Lower lobe of right lung (tissue), 2 donors: ENCODE data around the gene TMEM120A. TPM values are rescaled to one million over a fixed set of nuclear protein-coding genes. Genes with fewer than 3 reads are reported as not detected.
A peak's percentile ranks its signal among the peaks of the same experiment; 100 is the strongest.

Experiments used
- ATAC-seq, 2 donors: fragments of 200-7000 bp; cut with Tn5 transposase; one replicate each; pipeline ENCODE4 v1.9.1; 2020 to 2022; ENCODE audit warnings: mild to moderate bottlenecking in 2 of 2, moderate library complexity in 2 of 2
- DNase-seq: peaks from one replicate; pipeline ENCODE4 v3.0.0-alpha.2; 2020
- H3K27ac ChIP-seq: fragments of 200-600 bp; one replicate; pipeline ENCODE4 v1.8.0; 2022
- H3K27me3 ChIP-seq: fragments of 200-600 bp; one replicate; pipeline ENCODE4 v1.8.0; 2022; ENCODE audit warnings: low read depth
- H3K36me3 ChIP-seq: fragments of 200-600 bp; one replicate; pipeline ENCODE4 v1.8.0; 2022; ENCODE audit warnings: mild to moderate bottlenecking
- H3K4me1 ChIP-seq: fragments of 200-600 bp; one replicate; pipeline ENCODE4 v1.8.0; 2022
- H3K4me3 ChIP-seq: fragments of 200-600 bp; one replicate; pipeline ENCODE4 v1.8.0; 2022; ENCODE audit warnings: mild to moderate bottlenecking
- H3K9me3 ChIP-seq: fragments of 200-600 bp; one replicate; pipeline ENCODE4 v1.8.0; 2022
- CTCF ChIP-seq: fragments of 200-600 bp; IDR thresholded peaks from one replicate; pipeline ENCODE4 v1.8.0; 2022; ENCODE audit warnings: antibody characterized with exemption, mild to moderate bottlenecking
- intact Hi-C: fragments of 100-400 bp; cut with DNase I; formaldehyde crosslinking; loops from one replicate; pipeline ENCODE4 v1.11.0; 2022
- total RNA-seq: library from RNA; stranded (reverse); fragmentation: NEBNext Ultra II Directional; extraction: Animal tissue kit (Norgen Biotek cat#: 25700); gene quantifications from one replicate; pipeline ENCODE4 v1.2.1, GENCODE V29; 2021
- donor health status: DM: no; HTN: yes; CAD: no; lungs with severe emphysema.

The TMEM120A gene
- total RNA-seq, 1 donor from 2014 or later = 42.7 TPM

GRCh38 chr7:75985518-75986146, 8.8 kb downstream of the TMEM120A start:
- intact Hi-C loops = no loop called here
- Histone ChIP-seq H3K27ac (no peak overlapping the region), H3K4me1 (no peaks in the 10 kb centered on the region), H3K9me3 (no peaks in the 10 kb centered on the region), H3K27me3 (no peaks in the 10 kb centered on the region), H3K4me3 (no peak overlapping the region), H3K36me3 (peaks cover 76% of the 10 kb centered on the region)
- TF ChIP-seq CTCF = no peak
- DNase-seq (peak; percentile 56), ATAC-seq (no peak)

- DNase-seq (no peak), ATAC-seq (no peak)
- no peaks in the 10 kb centered on the region for H3K4me1 ChIP-seq
- no peak for TF ChIP-seq CTCF
- H3K27ac ChIP-seq = no peak overlapping the region
- no peaks in the 10 kb centered on the region for H3K27me3 ChIP-seq
- no peak overlapping the region for H3K4me3 ChIP-seq
- intact Hi-C loops = no loop called here
- no peaks in the 10 kb centered on the region for H3K9me3 ChIP-seq
- peaks cover 81% of the 10 kb centered on the region for H3K36me3 ChIP-seq
These were observed 9.3 kb downstream of the TMEM120A start for GRCh38 chr7:75985009-75985517.

GRCh38 chr7:75984130-75985008, 10.0 kb downstream of the TMEM120A start:
- intact Hi-C loops = no loop called here
- Histone ChIP-seq H3K27me3 (no peaks in the 10 kb centered on the region), H3K27ac (no peak overlapping the region), H3K9me3 (no peaks in the 10 kb centered on the region), H3K4me1 (no peaks in the 10 kb centered on the region), H3K36me3 (peaks cover 88% of the 10 kb centered on the region), H3K4me3 (no peak overlapping the region)
- TF ChIP-seq CTCF = no peak
- no peak for DNase-seq
- ATAC-seq = no peak

GRCh38 chr7:75983471-75984129, 10.8 kb downstream of the TMEM120A start:
- no peak for DNase-seq
- Histone ChIP-seq H3K27me3 (no peaks in the 10 kb centered on the region), H3K27ac (no peak overlapping the region), H3K36me3 (peaks cover 92% of the 10 kb centered on the region), H3K9me3 (no peaks in the 10 kb centered on the region), H3K4me1 (no peaks in the 10 kb centered on the region), H3K4me3 (no peak overlapping the region)
- ATAC-seq = no peak
- TF ChIP-seq CTCF = no peak
- intact Hi-C loops = no loop called here

- Histone ChIP-seq H3K4me1 (no peaks in the 10 kb centered on the region), H3K4me3 (no peak overlapping the region), H3K27ac (no peak overlapping the region), H3K36me3 (peaks cover 89% of the 10 kb centered on the region), H3K27me3 (no peaks in the 10 kb centered on the region), H3K9me3 (no peaks in the 10 kb centered on the region)
- no peak for DNase-seq
- ATAC-seq = no peak
- no peak for TF ChIP-seq CTCF
- intact Hi-C loops = no loop called here
These were observed 11.9 kb downstream of the TMEM120A start for GRCh38 chr7:75982306-75983064.
